Measurements from ENCODE around the gene AMDHD2. TPM values are rescaled to one million over a fixed set of nuclear protein-coding genes. Genes with fewer than 3 reads are reported as not detected.

Gene AMDHD2
- total RNA-seq, 4 donors from 2014 or later = 11.6 to 23.9 (median 17.5) TPM

DNA sequence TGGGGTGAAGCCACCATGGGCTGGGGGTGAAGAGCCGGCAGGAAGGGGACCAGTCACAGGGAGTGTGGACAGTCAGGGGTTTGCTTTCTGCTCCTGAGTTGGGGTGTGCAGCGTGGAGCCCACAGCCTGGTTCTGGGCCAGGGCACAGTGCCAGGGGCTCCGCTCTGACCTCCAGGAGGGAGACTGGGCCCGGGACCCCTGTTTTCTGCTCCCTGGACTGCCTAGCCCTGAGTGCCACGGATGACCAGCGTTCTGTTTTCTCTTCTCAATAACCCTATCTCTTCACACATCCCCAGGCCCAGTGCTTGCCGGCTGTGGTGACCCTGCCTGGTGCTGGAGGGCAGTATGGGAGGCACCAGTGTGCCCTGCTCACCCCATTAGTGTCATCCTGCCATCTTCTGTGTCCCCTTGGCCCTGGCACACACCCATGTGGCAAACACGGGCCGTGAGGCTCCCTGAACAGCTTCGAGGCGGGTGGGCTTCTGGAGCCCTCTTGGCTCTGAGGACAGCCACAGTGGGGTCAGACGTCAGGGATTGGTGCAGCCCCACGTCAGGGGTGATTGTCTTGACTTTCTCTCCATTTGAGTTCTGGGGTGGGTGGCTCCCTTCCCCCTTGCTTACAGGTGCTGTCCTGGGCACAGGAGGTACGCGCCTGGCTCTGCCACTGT is 9.9 kb downstream of the AMDHD2 start:
- H3K36me3 ChIP-seq = peaks cover 19 to 57% (median 19%) of the 10 kb centered on the region in 3 donors
- no peak for DNase-seq
- peaks cover 8 to 34% (median 9%) of the 10 kb centered on the region in 3 donors for H3K4me1 ChIP-seq
- no peaks in the 10 kb centered on the region for H3K27me3 ChIP-seq
- H3K9me3 ChIP-seq = no peaks in the 10 kb centered on the region
- no peak overlapping the region for H3K4me3 ChIP-seq
- intact Hi-C loops (cut with DNase I) = no loop called here
- TF ChIP-seq POLR2A (IDR thresholded peaks at IDR 0.05) = no peak
- TF ChIP-seq, protein P1, sequence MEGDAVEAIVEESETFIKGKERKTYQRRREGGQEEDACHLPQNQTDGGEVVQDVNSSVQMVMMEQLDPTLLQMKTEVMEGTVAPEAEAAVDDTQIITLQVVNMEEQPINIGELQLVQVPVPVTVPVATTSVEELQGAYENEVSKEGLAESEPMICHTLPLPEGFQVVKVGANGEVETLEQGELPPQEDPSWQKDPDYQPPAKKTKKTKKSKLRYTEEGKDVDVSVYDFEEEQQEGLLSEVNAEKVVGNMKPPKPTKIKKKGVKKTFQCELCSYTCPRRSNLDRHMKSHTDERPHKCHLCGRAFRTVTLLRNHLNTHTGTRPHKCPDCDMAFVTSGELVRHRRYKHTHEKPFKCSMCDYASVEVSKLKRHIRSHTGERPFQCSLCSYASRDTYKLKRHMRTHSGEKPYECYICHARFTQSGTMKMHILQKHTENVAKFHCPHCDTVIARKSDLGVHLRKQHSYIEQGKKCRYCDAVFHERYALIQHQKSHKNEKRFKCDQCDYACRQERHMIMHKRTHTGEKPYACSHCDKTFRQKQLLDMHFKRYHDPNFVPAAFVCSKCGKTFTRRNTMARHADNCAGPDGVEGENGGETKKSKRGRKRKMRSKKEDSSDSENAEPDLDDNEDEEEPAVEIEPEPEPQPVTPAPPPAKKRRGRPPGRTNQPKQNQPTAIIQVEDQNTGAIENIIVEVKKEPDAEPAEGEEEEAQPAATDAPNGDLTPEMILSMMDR (IDR thresholded peaks at IDR 0.05) = no peak
- 84 to 88% methylated on average over 6 to 7 of the region's 15 CpGs for WGBS, 2 donors
- H3K27ac ChIP-seq = peak overlapping the region in 3 of 4 donors; percentile 97 to 99 (median 99)

DNA sequence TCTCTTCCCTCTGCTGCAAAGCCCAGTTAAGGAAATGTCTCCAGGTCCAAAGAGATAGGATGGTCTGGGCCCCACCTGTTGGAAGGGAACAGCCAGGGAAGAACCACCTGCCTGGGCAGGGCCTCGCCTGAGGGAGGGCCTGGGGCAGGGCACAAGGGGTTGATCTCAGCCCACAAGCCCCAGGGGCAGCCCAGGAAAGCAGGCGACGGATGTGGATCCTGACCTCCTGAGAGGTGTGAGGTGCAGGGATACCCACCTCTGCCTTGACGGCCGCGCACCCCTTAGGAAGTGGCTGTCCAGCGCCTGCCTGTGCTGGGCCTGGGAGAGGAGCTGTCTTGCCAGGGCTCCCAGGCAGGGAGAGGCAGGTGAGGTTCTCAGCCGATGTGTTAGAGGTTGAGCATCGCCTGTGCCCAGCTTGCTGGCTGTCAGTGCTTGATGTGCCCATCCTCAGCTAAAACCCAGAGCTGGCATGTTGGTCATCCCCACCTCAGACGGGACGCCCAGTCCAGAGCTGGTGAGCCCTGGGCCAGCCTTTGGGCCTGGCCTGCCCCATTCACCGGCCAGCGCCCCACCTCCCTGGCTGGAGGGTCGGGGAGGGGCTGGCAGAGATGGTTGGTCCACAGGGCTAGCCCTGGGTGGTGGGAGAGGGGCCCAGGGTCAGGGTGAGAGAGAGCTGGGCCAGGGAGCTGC is 10.6 kb downstream of the AMDHD2 start:
- 96% methylated on average over 5 of the region's 14 CpGs; no CpG with 5 or more reads in 1 of the 2 donors for WGBS, 2 donors
- no peaks in the 10 kb centered on the region for H3K27me3 ChIP-seq
- peak overlapping the region; percentile 95 to 99 (median 98) for H3K27ac ChIP-seq
- peaks cover 8 to 34% (median 10%) of the 10 kb centered on the region in 3 donors for H3K4me1 ChIP-seq
- peak overlapping the region in 1 of 4 donors; percentile 78 for H3K4me3 ChIP-seq
- TF ChIP-seq POLR2A (IDR thresholded peaks at IDR 0.05) = no peak
- TF ChIP-seq, protein P1 (IDR thresholded peaks at IDR 0.05) = no peak
- H3K9me3 ChIP-seq = no peaks in the 10 kb centered on the region
- no peak for DNase-seq
- intact Hi-C loops (cut with DNase I) = no loop called here
- H3K36me3 ChIP-seq = peaks cover 19 to 50% (median 19%) of the 10 kb centered on the region in 3 donors

DNA sequence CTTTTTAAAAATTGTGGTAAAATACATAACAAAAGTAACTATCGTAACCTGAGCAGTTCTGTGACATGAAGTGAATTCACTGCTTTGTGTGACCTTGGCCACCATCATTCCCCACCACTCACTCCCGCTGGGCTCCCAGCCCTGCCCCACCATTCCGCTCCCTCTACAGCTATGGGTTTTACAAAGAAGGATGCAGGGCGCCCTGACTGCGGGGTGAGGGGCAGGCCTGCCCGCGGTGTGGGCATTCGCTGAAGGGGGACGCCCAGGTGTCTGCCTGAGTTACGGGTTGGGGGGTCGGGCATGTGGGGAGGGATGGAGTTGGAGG is 11.2 kb downstream of the AMDHD2 start, which contains the start of gene CEMP1:
Gene CEMP1, minus strand, starts transcription at position 38 of the 325 bp plus-strand sequence. CDS start 335 bp downstream, outside the sequence.
- WGBS, 2 donors = 20 to 38% methylated on average over 5 to 8 of the region's 11 CpGs
- no peak for DNase-seq
- Histone ChIP-seq H3K36me3 (peaks cover 15 to 45% (median 19%) of the 10 kb centered on the region in 3 donors), H3K4me3 (peak within 1 kb of the TSS; percentile 53 to 82 (median 72)), H3K27ac (peak within 1 kb of the TSS; percentile 95 to 99 (median 98)), H3K9me3 (no peaks in the 10 kb centered on the region), H3K27me3 (no peaks in the 10 kb centered on the region), H3K4me1 (peaks cover 8 to 40% (median 16%) of the 10 kb centered on the region in 3 donors)
- no peak for TF ChIP-seq POLR2A (IDR thresholded peaks at IDR 0.05)
- TF ChIP-seq, protein P1 (IDR thresholded peaks at IDR 0.05) = no peak
- intact Hi-C loops (cut with DNase I) = no loop called here

GRCh38 chr16:2531696-2532493 is 11.7 kb downstream of the AMDHD2 start:
- WGBS, 2 donors = 0 to 2% methylated on average over 8 to 21 of the region's 84 CpGs
- H3K4me1 ChIP-seq = peaks cover 8 to 45% (median 21%) of the 10 kb centered on the region in 3 donors

More at GRCh38 chr16:2531696-2532493, 11.7 kb downstream of the AMDHD2 start:
- Histone ChIP-seq H3K9me3 (no peaks in the 10 kb centered on the region), H3K36me3 (peaks cover 15 to 39% (median 19%) of the 10 kb centered on the region in 3 donors), H3K27me3 (no peaks in the 10 kb centered on the region), H3K27ac (peak overlapping the region; percentile 95 to 99 (median 98)), H3K4me3 (peak overlapping the region; percentile 53 to 82 (median 72))
- DNase-seq = peak; percentile 94
- intact Hi-C loops (cut with DNase I) = no loop called here
- TF ChIP-seq, protein P1 (IDR thresholded peaks at IDR 0.05) = no peak
- TF ChIP-seq POLR2A (IDR thresholded peaks at IDR 0.05) = peak in 3 of 4 donors; percentile 40 to 85 (median 82)
